BE2C (cell line): Measurements from ENCODE around the gene MLEC.
"Not testable (repeated sequence)": the region's sequence is repeated elsewhere in the genome, so short reads cannot be mapped to it uniquely, and the experiment has no call there.

ENCODE experiments used
- DNase-seq: peaks from one replicate; pipeline ENCODE4 v3.0.0-alpha.2; 2020
- H3K27me3 ChIP-seq: fragments of 250-450 bp; sonication (Bioruptor Pico); 2 replicates; pipeline ENCODE4 v1.5.1; 2020; ENCODE audit warnings: mild to moderate bottlenecking
- H3K36me3 ChIP-seq: fragments of 250-450 bp; sonication (Bioruptor Pico); 2 replicates; pipeline ENCODE4 v1.5.1; 2020; ENCODE audit warnings: mild to moderate bottlenecking
- H3K4me1 ChIP-seq: fragments of 250-450 bp; sonication (Bioruptor Pico); 2 replicates; pipeline ENCODE4 v1.5.1; 2020
- H3K4me3 ChIP-seq: 2 replicates; pipeline ENCODE4 v1.5.1; 2011; ENCODE audit warnings: low read depth, low read length
- H3K9me3 ChIP-seq: fragments of 250-450 bp; sonication (Bioruptor Pico); 2 replicates; pipeline ENCODE4 v1.5.1; 2020
- TF ChIP-seq, protein P1 (sequence below): IDR thresholded peaks from 2 replicates; pipeline ENCODE4 v1.5.1; 2012; ENCODE audit warnings: mild to moderate bottlenecking, low read depth, low read length

Gene MLEC

DNA sequence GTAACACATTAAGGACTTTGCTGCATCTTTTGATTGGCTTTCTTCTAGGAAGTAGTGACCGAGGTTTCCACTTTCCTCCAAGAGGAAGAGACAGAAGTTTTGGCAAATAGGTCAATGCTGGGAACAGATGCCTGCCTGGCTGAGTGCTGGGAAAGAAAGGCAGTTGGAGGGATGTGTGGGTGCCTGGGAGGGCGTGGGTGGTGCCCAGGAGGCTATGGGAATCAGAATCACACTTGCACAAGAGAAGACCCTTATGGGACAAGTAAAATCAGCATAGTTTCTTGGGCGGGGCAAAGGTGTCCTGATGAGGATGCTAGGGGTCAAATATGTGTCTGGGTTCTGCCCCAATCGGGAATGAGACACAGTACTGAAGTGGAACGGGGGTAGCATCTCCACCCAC lies 37.8 kb downstream of the MLEC start:
- TF ChIP-seq, protein P1, sequence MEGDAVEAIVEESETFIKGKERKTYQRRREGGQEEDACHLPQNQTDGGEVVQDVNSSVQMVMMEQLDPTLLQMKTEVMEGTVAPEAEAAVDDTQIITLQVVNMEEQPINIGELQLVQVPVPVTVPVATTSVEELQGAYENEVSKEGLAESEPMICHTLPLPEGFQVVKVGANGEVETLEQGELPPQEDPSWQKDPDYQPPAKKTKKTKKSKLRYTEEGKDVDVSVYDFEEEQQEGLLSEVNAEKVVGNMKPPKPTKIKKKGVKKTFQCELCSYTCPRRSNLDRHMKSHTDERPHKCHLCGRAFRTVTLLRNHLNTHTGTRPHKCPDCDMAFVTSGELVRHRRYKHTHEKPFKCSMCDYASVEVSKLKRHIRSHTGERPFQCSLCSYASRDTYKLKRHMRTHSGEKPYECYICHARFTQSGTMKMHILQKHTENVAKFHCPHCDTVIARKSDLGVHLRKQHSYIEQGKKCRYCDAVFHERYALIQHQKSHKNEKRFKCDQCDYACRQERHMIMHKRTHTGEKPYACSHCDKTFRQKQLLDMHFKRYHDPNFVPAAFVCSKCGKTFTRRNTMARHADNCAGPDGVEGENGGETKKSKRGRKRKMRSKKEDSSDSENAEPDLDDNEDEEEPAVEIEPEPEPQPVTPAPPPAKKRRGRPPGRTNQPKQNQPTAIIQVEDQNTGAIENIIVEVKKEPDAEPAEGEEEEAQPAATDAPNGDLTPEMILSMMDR: no peak
- Histone ChIP-seq H3K36me3 (peaks cover 26% of the 10 kb centered on the region), H3K9me3 (no peaks in the 10 kb centered on the region), H3K27me3 (no peaks in the 10 kb centered on the region), H3K4me3 (no peak overlapping the region), H3K4me1 (peaks cover 37% of the 10 kb centered on the region)
- DNase-seq: no peak

DNA sequence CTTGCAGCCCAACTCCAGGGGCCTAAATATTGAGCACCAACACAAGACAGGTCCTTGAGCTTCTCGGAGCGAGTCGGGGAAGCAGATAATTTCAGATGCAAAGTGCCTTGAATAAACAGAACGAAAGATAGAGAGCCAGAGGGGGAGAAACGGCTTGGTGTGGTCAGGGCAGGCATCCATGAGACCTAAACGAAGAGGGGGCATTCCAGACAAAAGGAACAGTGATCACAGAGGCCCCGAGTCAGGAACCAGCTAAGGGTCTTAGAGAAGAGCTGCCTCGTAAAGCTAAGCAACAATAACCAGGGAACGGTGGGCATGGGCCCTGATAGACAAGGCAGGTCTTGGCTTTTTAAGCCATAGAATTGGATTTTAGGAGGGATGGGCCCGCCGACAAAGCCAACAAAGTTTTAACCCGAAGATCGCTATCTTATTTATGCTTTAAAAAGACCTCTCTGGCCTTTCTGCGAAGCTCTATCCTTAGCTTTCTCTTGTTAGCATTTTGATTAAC lies 38.3 kb downstream of the MLEC start:
- Histone ChIP-seq H3K9me3 (no peaks in the 10 kb centered on the region), H3K4me3 (peak overlapping the region; percentile 63), H3K27me3 (no peaks in the 10 kb centered on the region), H3K4me1 (peaks cover 32% of the 10 kb centered on the region), H3K36me3 (peaks cover 21% of the 10 kb centered on the region)
- DNase-seq: no peak
- TF ChIP-seq, protein P1: no peak

DNA sequence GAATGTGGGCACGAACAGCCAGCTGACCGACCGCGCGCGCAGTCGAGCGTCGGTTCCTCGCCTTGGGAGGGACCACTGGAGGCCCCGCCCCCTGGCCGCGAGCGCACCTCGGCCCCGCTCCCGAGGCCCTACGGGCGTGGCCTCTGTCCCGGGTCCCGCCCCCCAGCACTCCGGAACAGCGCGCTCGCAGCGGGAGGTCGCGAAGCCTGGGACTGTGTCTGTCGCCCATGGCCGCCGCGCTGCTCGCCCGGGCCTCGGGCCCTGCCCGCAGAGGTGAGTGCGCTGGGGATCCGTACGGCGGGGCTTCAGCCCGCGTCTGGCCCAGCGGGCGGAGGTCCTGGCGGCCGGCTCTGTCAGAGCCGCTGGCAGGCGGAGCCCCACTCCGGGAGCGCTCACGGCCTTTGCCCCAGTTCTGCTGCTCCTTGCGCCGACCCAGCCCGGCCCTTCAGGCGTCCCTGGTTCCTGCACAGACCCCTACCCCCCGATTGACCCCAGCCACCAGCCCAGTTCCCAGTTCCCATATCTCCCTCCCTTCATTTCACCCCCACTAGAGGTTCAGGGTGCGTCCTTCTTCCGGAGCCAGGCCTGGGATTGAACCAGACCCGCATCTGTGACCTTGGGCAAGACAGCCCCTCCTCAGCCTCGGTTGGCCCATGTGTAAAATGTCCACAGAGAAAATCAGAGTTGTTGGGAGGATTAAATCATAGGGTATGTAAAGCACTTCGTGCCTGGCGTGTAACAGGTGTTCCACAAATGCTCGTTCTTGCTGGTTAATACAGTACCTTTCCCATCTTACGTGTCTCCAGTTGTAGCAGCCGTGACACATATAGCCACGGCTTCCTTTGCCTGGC lies 38.9 kb downstream of the MLEC start, which contains the start of gene ACADS:
Gene ACADS (plus strand): TSS at position 168 of the 851 bp plus-strand sequence. CDS start 60 bp downstream, at position 228.
- H3K27me3 ChIP-seq: no peaks in the 10 kb centered on the region
- peak within 1 kb of the TSS; percentile 63 for H3K4me3 ChIP-seq
- peaks cover 27% of the 10 kb centered on the region for H3K4me1 ChIP-seq
- TF ChIP-seq, protein P1: no peak
- peaks cover 18% of the 10 kb centered on the region for H3K36me3 ChIP-seq
- no peaks in the 10 kb centered on the region for H3K9me3 ChIP-seq
- DNase-seq: peak; percentile 95

DNA sequence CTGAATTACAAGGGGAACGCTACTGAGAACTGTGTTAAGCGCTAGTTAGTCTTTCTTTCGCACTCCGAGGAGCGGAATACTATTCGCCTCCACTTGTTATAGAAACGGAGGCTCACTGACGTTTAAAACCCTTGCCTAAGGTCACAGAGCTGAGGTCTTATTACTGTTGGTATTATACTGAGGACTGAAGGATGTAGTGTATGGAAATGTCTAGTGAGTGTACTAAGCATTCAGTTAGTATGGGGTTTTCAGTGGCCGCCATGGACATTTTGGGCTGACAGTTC lies 39.5 kb downstream of the MLEC start:
- H3K9me3 ChIP-seq: no peaks in the 10 kb centered on the region
- no peak for DNase-seq
- peak overlapping the region; percentile 63 for H3K4me3 ChIP-seq
- no peaks in the 10 kb centered on the region for H3K27me3 ChIP-seq
- TF ChIP-seq, protein P1: no peak
- H3K36me3 ChIP-seq: peaks cover 13% of the 10 kb centered on the region
- H3K4me1 ChIP-seq: peaks cover 21% of the 10 kb centered on the region

DNA sequence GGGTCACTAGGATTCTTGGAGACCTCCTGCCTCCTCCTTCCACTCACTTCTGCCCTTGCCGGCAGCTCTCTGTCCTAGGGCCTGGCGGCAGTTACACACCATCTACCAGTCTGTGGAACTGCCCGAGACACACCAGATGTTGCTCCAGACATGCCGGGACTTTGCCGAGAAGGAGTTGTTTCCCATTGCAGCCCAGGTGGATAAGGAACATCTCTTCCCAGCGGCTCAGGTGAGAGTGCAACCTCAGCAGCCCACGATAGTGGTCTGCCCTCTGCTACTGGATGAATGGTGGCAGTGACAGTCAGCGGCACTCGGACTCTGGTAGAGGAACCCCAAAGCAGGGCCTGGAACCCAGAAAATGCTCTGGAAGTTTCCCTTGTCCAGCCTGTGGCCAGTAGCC lies 40.0 kb downstream of the MLEC start:
- Histone ChIP-seq H3K4me3 (no peak overlapping the region), H3K27me3 (no peaks in the 10 kb centered on the region), H3K9me3 (no peaks in the 10 kb centered on the region), H3K36me3 (peaks cover 13% of the 10 kb centered on the region), H3K4me1 (peaks cover 17% of the 10 kb centered on the region)
- TF ChIP-seq, protein P1: no peak
- DNase-seq: no peak

DNA sequence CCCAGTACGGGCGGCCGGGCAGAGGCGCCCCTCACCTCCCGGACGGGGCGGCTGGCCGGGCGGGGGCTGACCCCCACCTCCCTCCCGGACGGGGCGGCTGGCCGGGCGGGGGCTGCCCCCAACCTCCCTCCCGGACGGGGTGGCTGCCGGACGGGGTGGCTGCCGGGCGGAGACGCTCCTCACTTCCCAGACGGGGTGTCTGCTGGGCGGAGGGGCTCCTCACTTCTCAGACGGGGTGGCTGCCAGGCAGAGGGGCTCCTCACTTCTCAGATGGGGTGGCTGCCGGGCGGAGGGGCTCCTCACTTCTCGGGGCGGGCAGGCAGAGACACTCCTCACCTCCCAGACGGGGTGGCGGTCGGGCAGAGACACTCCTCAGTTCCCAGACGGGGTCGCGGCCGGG lies 45.2 kb downstream of the MLEC start:
- H3K4me3 ChIP-seq, DNase-seq, H3K9me3 ChIP-seq, H3K27me3 ChIP-seq, H3K4me1 ChIP-seq, H3K36me3 ChIP-seq: not testable (repeated sequence)
